Gastrocnemius medialis (tissue), 4 donors: ENCODE results near the gene PARP8.

ENCODE experiments used
- CTCF ChIP-seq, 5 experiments: fragments of 450-650 bp in 3 of 5; fragments of 200-600 bp in 2 of 5; sonication (generic) in 2 of 5; IDR thresholded peaks in 4 of 5; conservative IDR thresholded peaks in 1 of 5; 1 replicate in 4 of 5; 2 replicates in 1 of 5; pipeline ENCODE4 v1.5.1; 2016 to 2019; ENCODE audit warnings: antibody characterized with exemption in 5 of 5, mild to moderate bottlenecking in 3 of 5, moderate library complexity in 3 of 5
- POLR2A ChIP-seq, 2 donors: fragments of 450-650 bp; IDR thresholded peaks; one replicate each; pipeline ENCODE4 v1.6.1; 2017; ENCODE audit warnings: antibody characterized with exemption in 2 of 2, mild to moderate bottlenecking in 2 of 2, moderate library complexity in 2 of 2

- TF ChIP-seq CTCF (IDR thresholded peaks at IDR 0.05 in 4 of 5, conservative IDR thresholded peaks at IDR 0.05 in 1 of 5) (no peak), POLR2A (IDR thresholded peaks at IDR 0.05) (no peak)
Measured at GRCh38 chr5:50672663-50673062, 6.2 kb downstream of the PARP8 start.
